Thoracic aorta (tissue), 2 donors: Measurements from ENCODE around the gene KLC4. TPM values are rescaled to one million over a fixed set of nuclear protein-coding genes. Genes with fewer than 3 reads are reported as not detected.

ENCODE experiments used
- ATAC-seq: fragments of 150-250 bp; one replicate; pipeline ENCODE4 v1.8.0; 2017; ENCODE audit warnings: low read depth; ENCODE audit not compliant: insufficient number of reproducible peaks, low FRiP score
- DNase-seq: peaks from one replicate; pipeline ENCODE4 v3.0.0-alpha.2; 2020; ENCODE audit warnings: low spot score
- H3K27ac ChIP-seq, 2 donors: fragments of 200-600 bp; sonication (generic); 1 replicate in 1 of 2; 2 replicates in 1 of 2; pipeline ENCODE4 v1.5.1; 2016; ENCODE audit warnings: mild to moderate bottlenecking in 2 of 2, moderate library complexity in 2 of 2
- H3K27me3 ChIP-seq: fragments of 200-600 bp; sonication (generic); replicated peaks from 2 replicates; pipeline ENCODE4 v1.6.0; 2016; ENCODE audit warnings: mild to moderate bottlenecking; ENCODE audit not compliant: insufficient read depth
- H3K36me3 ChIP-seq: fragments of 200-600 bp; sonication (generic); one replicate; pipeline ENCODE4 v1.5.1; 2016
- H3K4me1 ChIP-seq, 2 donors: fragments of 200-600 bp; sonication (generic); 1 replicate in 1 of 2; 2 replicates in 1 of 2; pipeline versions ENCODE4 v1.5.1 to v1.6.0; 2016; ENCODE audit warnings: low read depth in 2 of 2, mild to moderate bottlenecking in 1 of 2; ENCODE audit not compliant: control insufficient read depth in 1 of 2
- H3K4me3 ChIP-seq: fragments of 200-600 bp; sonication (generic); 2 replicates; pipeline ENCODE4 v1.5.1; 2016; ENCODE audit warnings: mild to moderate bottlenecking
- H3K9me3 ChIP-seq: fragments of 200-600 bp; sonication (generic); 2 replicates; pipeline ENCODE4 v1.5.1; 2016
- CTCF ChIP-seq: fragments of 200-600 bp; sonication (generic); IDR thresholded peaks from one replicate; pipeline ENCODE4 v1.5.1; 2019; ENCODE audit warnings: antibody characterized with exemption
- total RNA-seq, 2 donors: library from RNA; depleted of rRNA; stranded (reverse); fragments of >200 nt; gene quantifications; one replicate each; pipeline versions ENCODE4 v1.1.0 to v1.2.3, GENCODE V29; 2016

Gene KLC4
- total RNA-seq, 2 donors from 2014 or later = 22.9 to 33.5 TPM

- H3K36me3 ChIP-seq = peaks cover 32% of the 10 kb centered on the region
- no peak for ATAC-seq
- no peak for TF ChIP-seq CTCF
Observed at GRCh38 chr6:43043310-43043709, 16.1 kb upstream of the KLC4 start.

GRCh38 chr6:43045371-43045930, 14.0 kb upstream of the KLC4 start:
- Histone ChIP-seq H3K4me1 (no peaks in the 10 kb centered on the region), H3K4me3 (no peak overlapping the region), H3K9me3 (no peaks in the 10 kb centered on the region), H3K27me3 (no peaks in the 10 kb centered on the region), H3K36me3 (peaks cover 26% of the 10 kb centered on the region), H3K27ac (no peak overlapping the region)
- ATAC-seq = no peak
- no peak for TF ChIP-seq CTCF
- no peak for DNase-seq

More at GRCh38 chr6:43043310-43043709, 16.1 kb upstream of the KLC4 start:
- Histone ChIP-seq H3K4me1 (no peaks in the 10 kb centered on the region), H3K27ac (no peak overlapping the region), H3K9me3 (no peaks in the 10 kb centered on the region), H3K4me3 (no peak overlapping the region), H3K27me3 (no peaks in the 10 kb centered on the region)
- DNase-seq = no peak

GRCh38 chr6:43047998-43048397, 11.4 kb upstream of the KLC4 start:
- H3K27me3 ChIP-seq = no peaks in the 10 kb centered on the region
- no peak overlapping the region for H3K4me3 ChIP-seq
- H3K36me3 ChIP-seq = peaks cover 20% of the 10 kb centered on the region
- H3K9me3 ChIP-seq = no peaks in the 10 kb centered on the region
- peaks cover 0 to 15% of the 10 kb centered on the region in 2 donors for H3K4me1 ChIP-seq
- no peak for ATAC-seq
- no peak overlapping the region for H3K27ac ChIP-seq
- no peak for DNase-seq
- no peak for TF ChIP-seq CTCF

- Histone ChIP-seq H3K27me3 (no peaks in the 10 kb centered on the region), H3K4me3 (no peak overlapping the region), H3K36me3 (peaks cover 13% of the 10 kb centered on the region), H3K27ac (no peak overlapping the region), H3K4me1 (peaks cover 5 to 27% of the 10 kb centered on the region in 2 donors), H3K9me3 (no peaks in the 10 kb centered on the region)
- DNase-seq (no peak), ATAC-seq (no peak)
- TF ChIP-seq CTCF = no peak
Observed at GRCh38 chr6:43050981-43051380, 8.4 kb upstream of the KLC4 start.

- Histone ChIP-seq H3K9me3 (no peaks in the 10 kb centered on the region), H3K4me1 (peaks cover 5 to 27% of the 10 kb centered on the region in 2 donors), H3K27me3 (no peaks in the 10 kb centered on the region), H3K27ac (peak overlapping the region; percentile 81 to 89), H3K4me3 (no peak overlapping the region), H3K36me3 (peaks cover 9% of the 10 kb centered on the region)
- DNase-seq (no peak), ATAC-seq (no peak)
- TF ChIP-seq CTCF = no peak
Observed at GRCh38 chr6:43052225-43052841, 7.1 kb upstream of the KLC4 start.
